HEK293T (cell line): ENCODE measurements around the gene CFC1.
"Not testable (repeated sequence)": the region's sequence is repeated elsewhere in the genome, so short reads cannot be mapped to it uniquely, and the experiment has no call there.

ENCODE experiments used
- BHLHE40 ChIP-seq: fragments of 450-650 bp; IDR thresholded peaks from 2 replicates; pipeline ENCODE4 v1.6.1; 2016; ENCODE audit warnings: mild to moderate bottlenecking, moderate library complexity, borderline replicate concordance
- ELF4 ChIP-seq: fragments of 450-650 bp; IDR thresholded peaks from 2 replicates; pipeline ENCODE4 v1.6.1; 2017; ENCODE audit warnings: antibody characterized with exemption
- FOXA1 ChIP-seq: fragments of 450-650 bp; IDR thresholded peaks from 2 replicates; pipeline ENCODE4 v1.6.1; 2016; ENCODE audit warnings: mild to moderate bottlenecking
- FOXK2 ChIP-seq: fragments of 450-650 bp; IDR thresholded peaks from 2 replicates; pipeline ENCODE4 v1.6.1; 2016; ENCODE audit warnings: mild to moderate bottlenecking
- FOXM1 ChIP-seq: fragments of 450-650 bp; IDR thresholded peaks from 2 replicates; pipeline ENCODE4 v1.6.1; 2017; ENCODE audit warnings: mild to moderate bottlenecking, borderline replicate concordance
- HDGF ChIP-seq: fragments of 450-650 bp; IDR thresholded peaks from 2 replicates; pipeline ENCODE4 v1.6.1; 2017; ENCODE audit warnings: antibody characterized with exemption, borderline replicate concordance
- L3MBTL2 ChIP-seq: fragments of 450-650 bp; conservative IDR thresholded peaks from 2 replicates; pipeline ENCODE4 v1.6.1; 2016; ENCODE audit warnings: mild to moderate bottlenecking
- LEF1 ChIP-seq: fragments of 450-650 bp; IDR thresholded peaks from 2 replicates; pipeline ENCODE4 v1.6.1; 2017; ENCODE audit warnings: mild to moderate bottlenecking, borderline replicate concordance
- SP1 ChIP-seq: fragments of 450-650 bp; IDR thresholded peaks from 2 replicates; pipeline ENCODE4 v1.6.1; 2017
- SUZ12 ChIP-seq: fragments of 450-650 bp; IDR thresholded peaks from 2 replicates; pipeline ENCODE4 v1.6.1; 2016; ENCODE audit warnings: mild to moderate bottlenecking
- TARDBP ChIP-seq: fragments of 450-650 bp; IDR thresholded peaks from 2 replicates; pipeline ENCODE4 v1.6.1; 2016

- not testable (repeated sequence) for TF ChIP-seq TARDBP, FOXM1, L3MBTL2, BHLHE40, ELF4, SUZ12, FOXA1, SP1, FOXK2, HDGF, LEF1
Observed at GRCh38 chr2:130581491-130581890, 17.9 kb downstream of the CFC1 start.
